Measurements from ENCODE around the gene TMEM150A. TPM values are rescaled to one million over a fixed set of nuclear protein-coding genes. Genes with fewer than 3 reads are reported as not detected.
"Not testable (repeated sequence)": the region's sequence is repeated elsewhere in the genome, so short reads cannot be mapped to it uniquely, and the experiment has no call there.

The TMEM150A gene
- polyA plus RNA-seq, 2 of the 4 experiments (the other 2 are of a cell fraction): 8.5 to 10.9 TPM

- TF ChIP-seq BCL3 (IDR thresholded peaks at IDR 0.05): peak; percentile 91; the same call in 2 of the 3 replicates
- no peak for TF ChIP-seq ZC3H11A (IDR thresholded peaks at IDR 0.05)
- no peak for TF ChIP-seq HEYL (CRISPR knock-in tag; IDR thresholded peaks at IDR 0.05)
- no peak for TF ChIP-seq POLR2AphosphoS2 (conservative IDR thresholded peaks at IDR 0.05; ENCODE audit: low read length)
- no peak for TF ChIP-seq TFCP2L1 (CRISPR knock-in tag; IDR thresholded peaks at IDR 0.05)
- no peak for TF ChIP-seq ZNF302 (CRISPR knock-in tag; IDR thresholded peaks at IDR 0.05)
- no peak for TF ChIP-seq FOSL2 (IDR thresholded peaks at IDR 0.05)
- TF ChIP-seq FOSL2 (CRISPR knock-in tag; IDR thresholded peaks at IDR 0.05): peak; percentile 29; the same call in 1 of the 2 replicates
- no peak for TF ChIP-seq ATOH8 (CRISPR knock-in tag; IDR thresholded peaks at IDR 0.05; ENCODE audit: low read depth)
- no peak for TF ChIP-seq BHLHE40 (IDR thresholded peaks at IDR 0.05; ENCODE audit: low read depth, low read length)
- TF ChIP-seq CEBPB (IDR thresholded peaks at IDR 0.05): no peak
- peak; percentile 64 for TF ChIP-seq MAX (IDR thresholded peaks at IDR 0.05)
- no peak for TF ChIP-seq EHF (CRISPR knock-in tag; IDR thresholded peaks at IDR 0.05)
- TF ChIP-seq RAD21 (conservative IDR thresholded peaks at IDR 0.05 in 1 of 2, IDR thresholded peaks at IDR 0.05 in 1 of 2): no peak; a peak in 2 of 5 replicates
- TF ChIP-seq NFE2L2 (conservative IDR thresholded peaks at IDR 0.05; ENCODE audit: low read length): no peak
Measured at GRCh38 chr2:85561280-85562212, 41.0 kb downstream of the TMEM150A start, which contains the start of gene GGCX (continued).

GRCh38 chr2:85560812-85561279 is 41.7 kb downstream of the TMEM150A start:
- no peak for FAIRE-seq
- H3K4me1 ChIP-seq: peaks cover 13% of the 10 kb centered on the region
- DNase-seq (ENCODE audit: low read depth in 1 of 2, low spot score in 1 of 2): no peak
- H3K9me3 ChIP-seq: no peaks in the 10 kb centered on the region
- POLR2A ChIA-PET: interaction anchor here (0.6 to 2.0 kb wide), 13 partner anchors 9 to 602 kb away, joined by 3 to 21 read pairs (median 3); partner anchors contain the start of genes MAT2A, RNF181, SH2D6 and TMEM150A
- peak overlapping the region; percentile 90 for H3K27ac ChIP-seq
- peak; percentile 33 to 50 for ATAC-seq
- no peak for TF ChIP-seq JUN (IDR thresholded peaks at IDR 0.05)
- TF ChIP-seq KDM5A (IDR thresholded peaks at IDR 0.05): peak; percentile 71; the same call in 1 of the 2 replicates
- no peak for TF ChIP-seq FOXS1 (CRISPR knock-in tag; IDR thresholded peaks at IDR 0.05)
- no peak for TF ChIP-seq EHMT2 (IDR thresholded peaks at IDR 0.05; ENCODE audit: low read depth)
- no peak for TF ChIP-seq FOSL2 (IDR thresholded peaks at IDR 0.05)
- no peak for TF ChIP-seq FOSL2 (CRISPR knock-in tag; IDR thresholded peaks at IDR 0.05)
- no peak for TF ChIP-seq CHD4 (IDR thresholded peaks at IDR 0.05; ENCODE audit: borderline replicate concordance)
- TF ChIP-seq HEYL (CRISPR knock-in tag; IDR thresholded peaks at IDR 0.05): no peak
- CTCF ChIA-PET: interaction anchor here (0.7 to 35.5 kb wide), 5 partner anchors 10 to 169 kb away, joined by 3 to 1185 read pairs (median 7); partner anchors contain the start of genes CAPG, SH2D6 and TMEM150A
- H3K4me3 ChIP-seq: peak overlapping the region; percentile 91
- 4% methylated on average over 14 of the region's 14 CpGs for WGBS (ENCODE audit: missing lambda C conversion rate)
- H3K4me2 ChIP-seq: peak overlapping the region; percentile 97

- H3K27ac ChIP-seq: peak overlapping the region; percentile 90
Measured at GRCh38 chr2:85560403-85560726, 42.1 kb downstream of the TMEM150A start.

More at GRCh38 chr2:85560403-85560726, 42.1 kb downstream of the TMEM150A start:
- ATAC-seq; FAIRE-seq; H3K9me3 ChIP-seq; DNase-seq (ENCODE audit: low read depth in 1 of 2, low spot score in 1 of 2): not testable (repeated sequence)
- Histone ChIP-seq H3K4me2 (peak overlapping the region; percentile 97), H3K4me3 (peak overlapping the region; percentile 91), H3K4me1 (peaks cover 13% of the 10 kb centered on the region)
- POLR2A ChIA-PET: interaction anchor here (0.9 to 2.0 kb wide), 4 partner anchors 10 to 123 kb away, joined by 3 to 10 read pairs (median 4); partner anchors contain the start of genes MAT2A and RNF181
- CTCF ChIA-PET: interaction anchor here (0.7 to 35.5 kb wide), 5 partner anchors 10 to 169 kb away, joined by 3 to 1185 read pairs (median 7); partner anchors contain the start of genes CAPG, SH2D6 and TMEM150A
- WGBS (ENCODE audit: missing lambda C conversion rate): 74% methylated on average over 12 of the region's 12 CpGs
